Heart right ventricle (tissue), 16 donors: ENCODE data around the gene ADAMTS6. TPM values are rescaled to one million over a fixed set of nuclear protein-coding genes. Genes with fewer than 3 reads are reported as not detected.

Source experiments
- ATAC-seq, 8 donors: fragments of 200-7000 bp; cut with Tn5 transposase; one replicate each; pipeline ENCODE4 v1.9.1; 2020; ENCODE audit warnings: mild to moderate bottlenecking in 8 of 8, moderate library complexity in 8 of 8, moderate number of reproducible peaks in 1 of 8
- DNase-seq, 2 donors: peaks; one replicate each; pipeline ENCODE4 v3.0.0-alpha.2; 2020
- H3K27ac ChIP-seq, 10 donors: fragments of 200-600 bp; sonication (generic) in 2 of 10; one replicate each; pipeline versions ENCODE4 v1.5.0 to v1.8.0; 2020 to 2022; ENCODE audit warnings: mild to moderate bottlenecking in 3 of 10
- H3K27me3 ChIP-seq, 7 donors: fragments of 200-600 bp; one replicate each; pipeline ENCODE4 v1.8.0; 2021 to 2022; ENCODE audit warnings: mild to moderate bottlenecking in 2 of 7
- H3K36me3 ChIP-seq, 9 donors: fragments of 200-600 bp; sonication (generic) in 1 of 9; one replicate each; pipeline versions ENCODE4 v1.5.0 to v1.8.0; 2020 to 2022; ENCODE audit warnings: mild to moderate bottlenecking in 2 of 9
- H3K4me1 ChIP-seq, 9 donors: fragments of 200-600 bp; sonication (generic) in 1 of 9; one replicate each; pipeline versions ENCODE4 v1.5.0 to v1.8.0; 2020 to 2022; ENCODE audit warnings: mild to moderate bottlenecking in 4 of 9
- H3K4me3 ChIP-seq, 10 donors: fragments of 200-600 bp; sonication (generic) in 2 of 10; one replicate each; pipeline versions ENCODE4 v1.5.0 to v1.8.0; 2020 to 2022; ENCODE audit warnings: mild to moderate bottlenecking in 7 of 10, moderate library complexity in 2 of 10
- H3K9me3 ChIP-seq, 11 donors: fragments of 200-600 bp in 10 of 11; sonication (generic) in 2 of 11; one replicate each; pipeline versions ENCODE4 v1.5.0 to v1.8.0; 2013 to 2022; ENCODE audit warnings: mild to moderate bottlenecking in 2 of 11, control low read depth in 1 of 11, moderate library complexity in 1 of 11
- WGBS, 2 donors: extraction: QIAGEN DNeasy Blood & Tissue Kit; methylation state at CpG; one replicate each; pipeline ENCODE4 v1.1.7; 2013; ENCODE audit warnings: inconsistent platforms in 1 of 2; 5-methylcytosine and 5-hydroxymethylcytosine counted together
- intact Hi-C, 10 donors: fragments of 100-400 bp; cut with DNase I; formaldehyde crosslinking; loops; one replicate each; pipeline versions ENCODE4 v1.11.1 to v1.14.2; 2022
- polyA plus RNA-seq, 2 donors: library from polyadenylated mRNA; stranded (reverse); fragments of 200-250 nt; gene quantifications; one replicate each; pipeline ENCODE4 v1.2.3, GENCODE V29; 2013
- total RNA-seq, 10 donors: library from RNA; stranded (reverse); fragmentation: NEBNext Ultra II Directional in 3 of 10; extraction: Animal tissue kit (Norgen Biotek cat#: 25700) in 3 of 10; gene quantifications; one replicate each; pipeline versions ENCODE4 v1.2.1 to v1.2.4, GENCODE V29; 2021 to 2023
- TF ChIP-seq, protein P1 (sequence below), 9 donors: fragments of 200-600 bp; sonication (generic) in 2 of 9; IDR thresholded peaks; one replicate each; pipeline versions ENCODE4 v1.5.0 to v1.8.0; 2021 to 2022; ENCODE audit warnings: antibody characterized with exemption in 9 of 9, mild to moderate bottlenecking in 5 of 9, moderate library complexity in 1 of 9
- donor health status: Arrhythmogenic right ventricular cardiomyopathy.
- donor health status: ischemic (EF 13 %, LVEDD 7.1; RV severe dilation, severe dysfunction).
- donor health status: healthy with polysubstance abuse.
- donor health status: DM: no; HTN: yes; CAD: no.
- donor health status: DM: no; HTN: no; CAD: no.
- donor health status: ischemic (EF 25% LVEDD 6.9; RV normal size, moderate dysfunction).
- donor health status: ischemic (EF 25% LVEDD 5.7; RV mildly dilated, moderate dysfunction).
- donor health status: healthy.
- donor health status: DM: yes; HTN: yes; CAD: no.
- donor health status: Ischemic cardiomyopathy.
- donor health status: ischemic (EF 35%, LVEDD 5.7; RV mildly dilated, moderate dysfunction).
- donor health status: nonischemic (EF 11% LVEDD 7.7; RV severe dilation, severe dysfunction).
- donor health status: DM: yes; HTN: yes; CAD: no.
- donor health status: PGD.
- donor health status: ischemic (EF 29% LVEDD 5.4; RV normal size, mild dysfunction).
- donor health status: nonischemic (EF 23%, LVEDD 6.1; RV moderate dilation, normal function).

Gene ADAMTS6
- total and polyA plus RNA-seq, 12 donors, result 0.25 to 4.1 (median 2.1) TPM

DNA sequence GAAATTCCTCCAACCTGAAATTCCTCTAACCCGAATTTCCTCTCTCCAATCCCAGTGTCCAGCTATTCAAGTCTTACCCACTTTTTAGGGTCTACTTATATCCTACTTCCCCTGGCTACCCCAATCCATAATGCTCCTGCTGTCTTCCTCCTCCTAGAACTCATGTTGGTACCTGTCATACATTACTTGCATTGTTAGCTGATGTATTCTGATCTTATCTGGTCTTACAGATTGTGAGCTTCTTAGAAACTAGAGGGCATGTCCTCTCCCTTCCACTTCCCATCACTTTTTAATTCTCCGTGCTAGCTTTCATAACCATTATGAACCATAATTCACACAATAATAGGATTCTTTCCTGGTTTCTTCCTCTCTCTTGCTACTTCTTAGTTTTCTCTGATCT lies 376.9 kb downstream of the ADAMTS6 start:
- H3K9me3 ChIP-seq, result no peaks in the 10 kb centered on the region
- H3K27me3 ChIP-seq, result no peaks in the 10 kb centered on the region
- peaks cover 0 to 21% (median 15%) of the 10 kb centered on the region in 9 donors for H3K4me1 ChIP-seq
- no peak overlapping the region for H3K27ac ChIP-seq
- intact Hi-C loops, result loop anchor here (5.0 to 10.0 kb wide), 11 partner anchors 43 to 382 kb away; partner anchors contain the start of gene ADAMTS6 (in 4 of the 10)
- ATAC-seq, result no peak
- DNase-seq, result no peak
- TF ChIP-seq, protein P1, sequence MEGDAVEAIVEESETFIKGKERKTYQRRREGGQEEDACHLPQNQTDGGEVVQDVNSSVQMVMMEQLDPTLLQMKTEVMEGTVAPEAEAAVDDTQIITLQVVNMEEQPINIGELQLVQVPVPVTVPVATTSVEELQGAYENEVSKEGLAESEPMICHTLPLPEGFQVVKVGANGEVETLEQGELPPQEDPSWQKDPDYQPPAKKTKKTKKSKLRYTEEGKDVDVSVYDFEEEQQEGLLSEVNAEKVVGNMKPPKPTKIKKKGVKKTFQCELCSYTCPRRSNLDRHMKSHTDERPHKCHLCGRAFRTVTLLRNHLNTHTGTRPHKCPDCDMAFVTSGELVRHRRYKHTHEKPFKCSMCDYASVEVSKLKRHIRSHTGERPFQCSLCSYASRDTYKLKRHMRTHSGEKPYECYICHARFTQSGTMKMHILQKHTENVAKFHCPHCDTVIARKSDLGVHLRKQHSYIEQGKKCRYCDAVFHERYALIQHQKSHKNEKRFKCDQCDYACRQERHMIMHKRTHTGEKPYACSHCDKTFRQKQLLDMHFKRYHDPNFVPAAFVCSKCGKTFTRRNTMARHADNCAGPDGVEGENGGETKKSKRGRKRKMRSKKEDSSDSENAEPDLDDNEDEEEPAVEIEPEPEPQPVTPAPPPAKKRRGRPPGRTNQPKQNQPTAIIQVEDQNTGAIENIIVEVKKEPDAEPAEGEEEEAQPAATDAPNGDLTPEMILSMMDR (IDR thresholded peaks at IDR 0.05), result no peak
- WGBS, 2 donors, result 82 to 90% methylated on average over 2 of the region's 2 CpGs
- no peak overlapping the region for H3K4me3 ChIP-seq
- no peaks in the 10 kb centered on the region for H3K36me3 ChIP-seq

DNA sequence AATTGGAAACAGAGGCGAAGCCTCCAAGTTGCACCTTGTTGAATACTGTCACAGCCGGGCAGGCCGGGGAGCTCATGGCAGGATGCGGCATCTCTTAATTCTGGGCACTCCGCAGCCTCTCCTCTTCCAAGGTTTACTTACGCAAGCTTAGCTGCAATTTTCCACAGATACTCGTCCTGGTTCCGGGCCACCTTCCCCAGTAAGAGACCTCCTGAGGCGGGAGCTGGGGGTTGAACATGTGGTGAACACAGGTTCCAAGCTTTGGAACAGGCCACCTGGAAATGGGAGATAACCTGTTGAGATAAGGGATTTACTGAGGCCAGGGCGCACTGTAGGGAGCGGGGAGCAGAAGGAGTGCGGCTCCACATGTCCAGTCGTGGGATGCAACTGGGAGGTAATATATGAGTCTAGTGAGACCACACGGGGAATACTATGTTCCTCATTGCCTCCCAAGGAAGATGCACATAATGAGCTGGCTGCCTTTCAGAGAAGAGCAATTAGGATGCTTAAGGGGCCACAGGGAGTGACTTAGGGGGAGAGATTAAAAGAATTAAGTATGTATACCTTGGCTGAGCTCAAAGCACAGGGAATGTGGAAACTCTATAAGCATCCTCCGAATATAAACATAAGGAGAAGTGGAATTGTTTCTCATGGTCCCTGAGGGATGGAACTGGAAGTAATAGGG lies 377.8 kb downstream of the ADAMTS6 start:
- ATAC-seq (no peak), DNase-seq (no peak)

DNA sequence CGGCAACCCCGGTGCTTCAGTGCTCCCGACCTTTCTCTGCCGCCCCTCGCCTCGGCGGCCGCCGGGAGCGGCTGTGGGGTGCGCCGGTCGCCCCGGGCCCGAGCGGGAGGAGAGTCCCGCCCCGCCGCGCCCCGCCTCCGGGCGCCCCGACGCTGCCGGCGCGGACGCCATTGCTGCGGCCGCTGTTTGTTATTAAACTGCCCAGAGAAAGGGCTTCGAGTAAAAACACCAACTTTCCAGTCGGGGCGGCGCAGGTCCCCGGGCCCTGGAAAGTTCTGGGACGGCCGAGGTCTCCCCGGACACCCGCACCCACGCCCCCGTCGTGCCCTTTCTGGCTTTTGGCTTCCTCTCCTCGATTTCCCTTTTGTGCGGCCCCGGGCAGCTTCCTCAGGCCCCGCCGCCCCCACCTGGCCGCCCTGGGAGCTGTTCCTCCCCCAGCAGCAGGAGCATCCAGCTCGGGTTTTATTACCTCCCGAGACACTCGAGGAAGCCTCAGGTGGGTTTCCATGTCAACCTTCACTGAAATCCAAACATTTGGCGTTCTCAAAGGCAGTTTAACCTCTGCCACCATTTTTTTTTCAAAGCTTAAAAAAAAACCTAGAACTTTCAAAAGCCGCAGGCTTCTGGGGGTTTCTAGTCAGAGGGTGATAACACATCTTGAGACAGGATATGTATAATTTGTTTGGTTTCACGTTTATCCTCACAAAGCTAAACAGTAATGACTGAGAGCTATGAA lies 378.6 kb downstream of the ADAMTS6 start:
- ATAC-seq (peak; percentile 85 to 92 (median 88)), DNase-seq (peak; percentile 68 to 72)
- Histone ChIP-seq H3K27ac (peak overlapping the region; percentile 69 to 96 (median 92)), H3K9me3 (no peaks in the 10 kb centered on the region), H3K4me3 (peak overlapping the region; percentile 49 to 76 (median 66)), H3K4me1 (peaks cover 0 to 21% (median 15%) of the 10 kb centered on the region in 9 donors), H3K36me3 (no peaks in the 10 kb centered on the region), H3K27me3 (no peaks in the 10 kb centered on the region)
- WGBS, 2 donors, result 1 to 2% methylated on average over 54 to 55 of the region's 55 CpGs
- intact Hi-C loops, result loop anchor here (1.0 to 10.0 kb wide), 15 partner anchors 41 to 384 kb away; partner anchors contain the start of gene ADAMTS6 (in 5 of the 10)
- TF ChIP-seq, protein P1 (IDR thresholded peaks at IDR 0.05), result peak in 8 of 9 donors; percentile 32 to 67 (median 50)

More for the DNA sequence above, 377.8 kb downstream of the ADAMTS6 start:
- TF ChIP-seq, protein P1 (IDR thresholded peaks at IDR 0.05), result no peak
- intact Hi-C loops, result loop anchor here (1.0 to 10.0 kb wide), 15 partner anchors 42 to 383 kb away; partner anchors contain the start of gene ADAMTS6 (in 5 of the 10)
- peak overlapping the region in 5 of 10 donors; percentile 92 to 96 (median 94) for H3K27ac ChIP-seq
- no peaks in the 10 kb centered on the region for H3K36me3 ChIP-seq
- H3K27me3 ChIP-seq, result no peaks in the 10 kb centered on the region
- H3K4me3 ChIP-seq, result peak overlapping the region in 8 of 10 donors; percentile 63 to 76 (median 68)
- 90 to 91% methylated on average over 15 of the region's 15 CpGs for WGBS, 2 donors
- H3K4me1 ChIP-seq, result peaks cover 0 to 21% (median 15%) of the 10 kb centered on the region in 9 donors
- no peaks in the 10 kb centered on the region for H3K9me3 ChIP-seq

DNA sequence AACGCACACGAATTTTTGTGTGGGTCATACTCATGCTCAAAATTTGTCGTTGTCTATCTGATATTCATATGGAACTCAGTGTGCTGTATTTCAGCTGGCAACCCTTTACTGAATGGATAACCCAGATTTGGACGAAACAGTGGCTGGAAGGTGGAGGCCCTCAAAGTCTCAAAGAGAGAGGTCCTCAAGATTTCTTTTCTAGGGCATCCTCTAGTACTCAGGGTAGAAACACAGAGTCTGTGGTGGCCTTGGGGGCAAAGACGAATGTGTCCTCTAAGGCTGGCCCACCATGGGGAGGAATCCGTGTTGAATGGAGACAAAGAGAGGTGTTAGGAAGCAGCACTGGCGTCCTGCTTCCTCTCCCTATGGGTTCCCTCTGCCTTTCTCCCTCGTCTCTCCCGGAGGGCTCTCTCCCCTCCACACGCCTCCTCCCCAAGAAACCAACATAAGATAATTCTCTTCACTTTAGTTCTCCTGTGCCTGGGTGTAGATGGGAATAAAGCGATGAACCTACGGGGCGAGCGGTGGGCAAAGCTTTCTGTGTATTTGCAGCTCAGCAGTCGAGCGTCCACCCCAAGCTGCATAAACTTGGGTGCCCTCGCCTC lies 379.2 kb downstream of the ADAMTS6 start:
- H3K4me1 ChIP-seq, result peaks cover 0 to 21% (median 15%) of the 10 kb centered on the region in 9 donors
- H3K27ac ChIP-seq, result peak overlapping the region; percentile 69 to 96 (median 92)
- TF ChIP-seq, protein P1 (IDR thresholded peaks at IDR 0.05), result no peak
- no peaks in the 10 kb centered on the region for H3K9me3 ChIP-seq
- intact Hi-C loops, result loop anchor here (2.0 to 10.0 kb wide), 14 partner anchors 40 to 385 kb away; partner anchors contain the start of gene ADAMTS6 (in 4 of the 10)
- H3K4me3 ChIP-seq, result peak overlapping the region; percentile 49 to 76 (median 66)
- 33 to 37% methylated on average over 17 of the region's 17 CpGs for WGBS, 2 donors
- no peak for DNase-seq
- H3K36me3 ChIP-seq, result no peaks in the 10 kb centered on the region
- H3K27me3 ChIP-seq, result no peaks in the 10 kb centered on the region
- peak in 7 of 8 donors; percentile 10 to 43 (median 29) for ATAC-seq
